Measurements from ENCODE around the gene HRCT1. TPM values are rescaled to one million over a fixed set of nuclear protein-coding genes. Genes with fewer than 3 reads are reported as not detected.
A peak's percentile ranks its signal among the peaks of the same experiment; 100 is the strongest.

Gene HRCT1
- total RNA-seq = not detected
- not detected for polyA plus RNA-seq (2013, experiment 1 of 2)
- 0.04 TPM for polyA plus RNA-seq (2013, experiment 2 of 2)
- 0 to 0.20 (median 0) reads per million in 172 experiments for total RNA-seq

- Histone ChIP-seq H3K27me3 (ENCODE audit: control insufficient read depth in 1 of 2, insufficient read depth in 2 of 2, low read length in 2 of 2) (no peaks in the 10 kb centered on the region), H3K4me3 (ENCODE audit: low read length) (no peak within 1 kb of the TSS), H3K27ac (ENCODE audit: low read depth in 1 of 2, low read length in 2 of 2) (no peak within 1 kb of the TSS), H3K36me3 (ENCODE audit: insufficient read depth, low read length) (no peaks in the 10 kb centered on the region), H3K9me3 (ENCODE audit: control insufficient read depth in 1 of 2, insufficient read depth in 1 of 2, low read length in 2 of 2) (no peaks in the 10 kb centered on the region), H3K4me1 (ENCODE audit: insufficient read depth, low read length) (peaks cover 76% of the 10 kb centered on the region)
- H3K9me3 Mint-ChIP-seq = no peaks in the 10 kb centered on the region
- peak within 1 kb of the TSS; percentile 20 for H3K27ac Mint-ChIP-seq
- H3K4me1 Mint-ChIP-seq (ENCODE audit: low read depth) = peaks cover 73% of the 10 kb centered on the region
- ChIA-PET CTCF (no interaction called here), POLR2A (no interaction called here)
- intact Hi-C loops (cut with DNase I, micrococcal nuclease) = no loop called here
- H3K36me3 Mint-ChIP-seq (ENCODE audit: low read depth) = no peaks in the 10 kb centered on the region
- ATAC-seq (ENCODE audit: poor library complexity) = no peak
- TF ChIP-seq, protein P1, sequence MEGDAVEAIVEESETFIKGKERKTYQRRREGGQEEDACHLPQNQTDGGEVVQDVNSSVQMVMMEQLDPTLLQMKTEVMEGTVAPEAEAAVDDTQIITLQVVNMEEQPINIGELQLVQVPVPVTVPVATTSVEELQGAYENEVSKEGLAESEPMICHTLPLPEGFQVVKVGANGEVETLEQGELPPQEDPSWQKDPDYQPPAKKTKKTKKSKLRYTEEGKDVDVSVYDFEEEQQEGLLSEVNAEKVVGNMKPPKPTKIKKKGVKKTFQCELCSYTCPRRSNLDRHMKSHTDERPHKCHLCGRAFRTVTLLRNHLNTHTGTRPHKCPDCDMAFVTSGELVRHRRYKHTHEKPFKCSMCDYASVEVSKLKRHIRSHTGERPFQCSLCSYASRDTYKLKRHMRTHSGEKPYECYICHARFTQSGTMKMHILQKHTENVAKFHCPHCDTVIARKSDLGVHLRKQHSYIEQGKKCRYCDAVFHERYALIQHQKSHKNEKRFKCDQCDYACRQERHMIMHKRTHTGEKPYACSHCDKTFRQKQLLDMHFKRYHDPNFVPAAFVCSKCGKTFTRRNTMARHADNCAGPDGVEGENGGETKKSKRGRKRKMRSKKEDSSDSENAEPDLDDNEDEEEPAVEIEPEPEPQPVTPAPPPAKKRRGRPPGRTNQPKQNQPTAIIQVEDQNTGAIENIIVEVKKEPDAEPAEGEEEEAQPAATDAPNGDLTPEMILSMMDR (IDR thresholded peaks at IDR 0.05) = no peak
- H3K4me3 Mint-ChIP-seq = peak within 1 kb of the TSS; percentile 20
- DNase-seq = no peak
- H3K27me3 Mint-ChIP-seq = peaks cover 3% of the 10 kb centered on the region
Observed at GRCh38 chr9:35905912-35906679, at the start of gene HRCT1. HRCT1 (plus strand) TSS chr9:35906202; CDS start chr9:35906288, 86 bp downstream.

DNA sequence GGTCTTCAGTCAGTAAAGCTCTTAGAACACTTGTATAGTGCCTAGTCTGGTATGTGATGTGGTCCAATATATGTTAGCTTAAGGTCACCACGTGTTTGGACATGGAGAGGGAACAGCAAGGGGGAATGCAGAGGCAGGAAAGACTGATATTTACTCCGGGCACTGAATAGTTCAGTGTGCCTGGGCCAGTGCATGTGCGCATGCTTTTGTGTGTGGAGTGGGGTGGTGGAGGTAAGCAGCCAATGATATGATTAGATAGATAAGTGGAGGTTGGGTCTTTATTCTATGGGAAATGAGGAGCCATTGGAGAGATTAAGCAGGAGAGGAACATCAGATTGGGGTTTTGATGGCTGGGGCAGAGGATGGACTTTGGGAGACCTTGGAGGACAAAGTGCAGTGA is 49.8 kb upstream of the HRCT1 start:
- no peaks in the 10 kb centered on the region for H3K4me1 ChIP-seq (ENCODE audit: insufficient read depth, low read length)
- H3K9me3 Mint-ChIP-seq = no peaks in the 10 kb centered on the region
- no peak overlapping the region for H3K27ac ChIP-seq (ENCODE audit: low read depth in 1 of 2, low read length in 2 of 2)
- no peaks in the 10 kb centered on the region for H3K36me3 Mint-ChIP-seq (ENCODE audit: low read depth)
- H3K4me1 Mint-ChIP-seq (ENCODE audit: low read depth) = no peaks in the 10 kb centered on the region
- H3K4me3 ChIP-seq (ENCODE audit: low read length) = no peak overlapping the region
- CTCF ChIA-PET = no interaction called here
- H3K27me3 ChIP-seq (ENCODE audit: control insufficient read depth in 1 of 2, insufficient read depth in 2 of 2, low read length in 2 of 2) = no peaks in the 10 kb centered on the region
- POLR2A ChIA-PET = no interaction called here
- H3K9me3 ChIP-seq (ENCODE audit: control insufficient read depth in 1 of 2, insufficient read depth in 1 of 2, low read length in 2 of 2) = no peaks in the 10 kb centered on the region
- ATAC-seq (ENCODE audit: poor library complexity) = no peak
- no peak for DNase-seq
- H3K4me3 Mint-ChIP-seq = no peak overlapping the region
- no peaks in the 10 kb centered on the region for H3K36me3 ChIP-seq (ENCODE audit: insufficient read depth, low read length)
- peaks cover 5% of the 10 kb centered on the region for H3K27me3 Mint-ChIP-seq
- TF ChIP-seq, protein P1 (IDR thresholded peaks at IDR 0.05) = no peak
- H3K27ac Mint-ChIP-seq = no peak overlapping the region
- intact Hi-C loops (cut with DNase I, micrococcal nuclease) = no loop called here

- intact Hi-C loops (cut with DNase I, micrococcal nuclease) = no loop called here
- POLR2A ChIA-PET = no interaction called here
Observed at GRCh38 chr9:35856882-35857281, 49.1 kb upstream of the HRCT1 start.

More at GRCh38 chr9:35856882-35857281, 49.1 kb upstream of the HRCT1 start:
- DNase-seq (no peak), ATAC-seq (ENCODE audit: poor library complexity) (no peak)
- no peaks in the 10 kb centered on the region for H3K27me3 ChIP-seq (ENCODE audit: control insufficient read depth in 1 of 2, insufficient read depth in 2 of 2, low read length in 2 of 2)
- H3K4me3 ChIP-seq (ENCODE audit: low read length) = no peak overlapping the region
- no peak overlapping the region for H3K27ac ChIP-seq (ENCODE audit: low read depth in 1 of 2, low read length in 2 of 2)
- H3K9me3 ChIP-seq (ENCODE audit: control insufficient read depth in 1 of 2, insufficient read depth in 1 of 2, low read length in 2 of 2) = no peaks in the 10 kb centered on the region
- H3K27ac Mint-ChIP-seq = no peak overlapping the region
- no peak overlapping the region for H3K4me3 Mint-ChIP-seq
- H3K27me3 Mint-ChIP-seq = peaks cover 10% of the 10 kb centered on the region
- H3K4me1 Mint-ChIP-seq (ENCODE audit: low read depth) = no peaks in the 10 kb centered on the region
- CTCF ChIA-PET = interaction anchor here (0.8 kb wide), 1 partner anchor 25 kb away, joined by 3 read pairs; no protein-coding TSS in a partner anchor
- H3K36me3 Mint-ChIP-seq (ENCODE audit: low read depth) = no peaks in the 10 kb centered on the region
- TF ChIP-seq, protein P1 (IDR thresholded peaks at IDR 0.05) = no peak
- no peaks in the 10 kb centered on the region for H3K4me1 ChIP-seq (ENCODE audit: insufficient read depth, low read length)
- no peaks in the 10 kb centered on the region for H3K36me3 ChIP-seq (ENCODE audit: insufficient read depth, low read length)
- no peaks in the 10 kb centered on the region for H3K9me3 Mint-ChIP-seq
